HG02623 (cell line): ENCODE data around the gene EHMT1.

Experiments
- ATAC-seq: cut with Tn5 transposase; IDR thresholded peaks from one replicate; pipeline ENCODE4 v1.9.1; 2021; ENCODE audit warnings: moderate library complexity; ENCODE audit not compliant: unreplicated experiment

The EHMT1 gene

GRCh38 chr9:137781906-137782585 is 163.2 kb downstream of the EHMT1 start:
- ATAC-seq, result no peak

GRCh38 chr9:137783521-137783920 is 164.7 kb downstream of the EHMT1 start:
- ATAC-seq, result no peak

DNA sequence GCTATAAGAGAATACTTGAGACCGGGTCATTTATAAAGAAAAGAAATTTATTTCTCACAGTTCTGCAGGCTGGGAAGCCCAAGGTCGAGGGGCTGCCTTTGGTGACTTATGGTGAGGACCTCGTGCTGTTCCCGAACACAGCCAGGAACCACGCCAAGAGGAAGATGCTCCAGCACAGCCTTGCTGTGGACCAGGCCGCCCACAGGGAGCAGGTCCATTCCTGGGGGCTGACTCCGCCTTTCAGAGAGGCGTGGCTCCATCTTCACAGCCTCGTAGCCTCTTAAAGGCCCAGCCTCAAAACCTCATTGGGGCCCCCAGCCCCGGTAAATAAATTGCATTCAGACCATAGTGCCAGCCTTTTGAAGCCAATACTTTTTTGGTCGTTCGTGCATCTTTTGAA is 165.2 kb downstream of the EHMT1 start:
- ATAC-seq, result no peak

DNA sequence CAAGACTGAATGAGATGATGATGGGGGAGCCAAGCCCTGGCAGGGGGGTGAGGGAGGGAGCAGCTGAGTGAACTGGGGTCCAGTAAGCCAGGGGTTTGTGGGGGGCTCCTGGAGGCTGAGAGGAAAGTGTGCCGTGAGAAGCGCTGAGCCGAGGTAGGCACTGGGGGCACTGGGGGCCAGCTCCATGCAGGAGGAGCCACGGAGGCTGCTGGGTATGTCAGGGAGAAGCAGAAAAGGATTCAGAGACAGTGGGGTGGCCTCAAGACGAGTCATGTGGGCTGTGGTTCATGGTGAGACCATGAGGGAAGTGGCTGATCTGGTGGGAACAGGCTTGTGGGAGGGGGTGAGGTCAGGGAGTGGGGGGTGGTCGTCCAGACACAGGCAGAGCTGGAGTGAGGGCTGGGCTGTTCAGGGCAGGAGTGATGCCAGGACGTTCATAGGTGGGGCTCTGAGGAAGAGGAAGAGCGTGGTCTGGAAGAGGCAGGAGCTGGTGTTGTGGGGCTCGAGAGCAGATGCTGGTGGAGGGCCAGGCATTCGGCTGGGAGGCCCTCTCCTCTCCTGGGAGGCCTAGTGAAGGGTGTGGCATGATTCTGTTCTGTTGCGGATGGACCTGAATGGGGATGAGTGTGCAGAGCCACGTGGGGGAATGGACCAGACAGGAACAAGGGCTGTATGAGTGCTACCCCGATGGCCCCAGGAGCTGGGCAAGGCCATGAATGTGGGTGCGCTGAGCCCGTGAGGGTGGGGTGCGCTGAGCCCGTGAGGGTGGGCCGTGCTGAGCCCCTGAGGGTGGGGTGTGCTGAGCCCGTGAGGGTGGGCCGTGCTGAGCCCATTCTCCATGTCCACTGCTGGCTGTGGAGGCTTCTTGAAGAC is 166.1 kb downstream of the EHMT1 start:
- no peak for ATAC-seq

- no peak for ATAC-seq
Observed at GRCh38 chr9:137785704-137786161, 166.9 kb downstream of the EHMT1 start.

DNA sequence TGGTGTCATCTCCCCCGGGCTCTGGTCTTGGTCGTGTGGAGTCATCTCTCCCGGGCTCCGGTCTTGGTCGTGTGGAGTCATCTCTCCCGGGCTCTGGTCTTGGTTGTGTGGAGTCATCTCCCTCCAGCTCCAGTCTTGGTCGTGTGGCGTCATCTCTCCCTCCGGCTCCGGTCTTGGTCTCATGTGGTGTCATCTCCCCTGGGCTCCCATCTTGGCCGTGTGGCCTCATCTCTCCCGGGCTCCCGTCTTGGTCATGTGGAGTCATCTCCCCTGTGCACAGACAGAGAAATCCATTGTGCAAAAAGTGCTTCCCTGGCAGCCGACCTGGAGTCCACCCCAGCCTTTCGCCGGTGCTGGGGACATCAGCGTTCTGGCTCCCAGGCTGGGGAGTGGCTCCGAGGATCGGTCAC is 167.7 kb downstream of the EHMT1 start:
- ATAC-seq, result no peak

DNA sequence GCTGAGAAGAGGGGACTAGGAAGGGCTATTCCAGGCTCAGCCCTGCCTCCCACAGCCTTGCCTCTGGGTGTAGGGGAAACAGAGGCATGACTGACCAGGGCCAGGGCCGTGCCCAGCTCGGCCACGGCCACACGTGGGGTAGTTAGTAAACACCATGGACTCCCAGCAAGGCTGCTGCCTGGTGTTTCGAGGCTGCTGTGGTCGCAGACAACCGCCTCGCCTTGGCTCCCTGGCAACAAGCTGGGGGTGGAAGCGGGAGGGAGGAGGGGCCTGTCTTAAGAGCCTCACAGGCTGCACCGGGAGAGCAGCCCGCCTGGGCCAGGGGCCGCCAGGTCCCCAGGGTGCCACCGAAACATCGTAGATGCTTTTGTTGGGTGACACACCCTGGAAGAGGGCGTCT is 168.6 kb downstream of the EHMT1 start:
- no peak for ATAC-seq

DNA sequence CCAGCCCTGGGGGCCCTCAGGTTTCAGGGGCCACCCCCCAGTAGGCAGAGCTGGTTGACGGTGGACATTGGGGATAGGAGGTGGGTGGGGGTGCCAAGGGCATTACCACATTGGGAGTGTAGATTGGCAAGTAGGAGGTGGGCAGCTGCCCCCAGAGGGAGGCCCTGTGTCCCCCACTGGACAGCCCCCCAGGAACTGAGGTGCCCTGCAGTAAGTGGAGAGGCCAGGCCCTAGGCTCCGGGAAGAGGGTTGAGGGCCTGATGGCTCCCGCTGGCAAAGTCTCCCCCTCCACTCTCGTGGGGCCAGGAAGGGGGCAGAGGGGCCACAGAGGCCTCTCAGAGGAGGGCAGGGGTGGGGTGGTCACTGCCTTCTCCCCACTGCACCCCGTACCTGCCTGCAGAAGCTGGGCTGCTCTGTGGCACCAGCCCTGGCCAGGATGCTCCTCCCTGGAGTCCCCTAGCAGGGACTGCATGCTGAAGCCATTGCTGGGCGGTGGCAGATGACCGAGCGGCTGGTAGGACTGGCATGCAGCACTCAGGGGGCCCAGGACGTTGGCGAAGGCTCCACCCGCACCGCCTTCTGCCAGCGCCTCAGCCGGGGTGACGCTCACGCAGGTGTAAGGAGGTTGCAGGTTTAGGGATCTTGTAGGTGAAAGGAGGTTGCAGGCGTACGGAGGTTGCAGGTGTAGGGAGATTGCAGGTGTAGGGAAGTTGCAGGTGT is 169.1 kb downstream of the EHMT1 start:
- no peak for ATAC-seq

- no peak for ATAC-seq
Observed at GRCh38 chr9:137788561-137789294, 169.9 kb downstream of the EHMT1 start.

GRCh38 chr9:137789295-137789895 is 170.6 kb downstream of the EHMT1 start:
- no peak for ATAC-seq

- no peak for ATAC-seq
Observed at GRCh38 chr9:137791947-137792346, 173.1 kb downstream of the EHMT1 start.

DNA sequence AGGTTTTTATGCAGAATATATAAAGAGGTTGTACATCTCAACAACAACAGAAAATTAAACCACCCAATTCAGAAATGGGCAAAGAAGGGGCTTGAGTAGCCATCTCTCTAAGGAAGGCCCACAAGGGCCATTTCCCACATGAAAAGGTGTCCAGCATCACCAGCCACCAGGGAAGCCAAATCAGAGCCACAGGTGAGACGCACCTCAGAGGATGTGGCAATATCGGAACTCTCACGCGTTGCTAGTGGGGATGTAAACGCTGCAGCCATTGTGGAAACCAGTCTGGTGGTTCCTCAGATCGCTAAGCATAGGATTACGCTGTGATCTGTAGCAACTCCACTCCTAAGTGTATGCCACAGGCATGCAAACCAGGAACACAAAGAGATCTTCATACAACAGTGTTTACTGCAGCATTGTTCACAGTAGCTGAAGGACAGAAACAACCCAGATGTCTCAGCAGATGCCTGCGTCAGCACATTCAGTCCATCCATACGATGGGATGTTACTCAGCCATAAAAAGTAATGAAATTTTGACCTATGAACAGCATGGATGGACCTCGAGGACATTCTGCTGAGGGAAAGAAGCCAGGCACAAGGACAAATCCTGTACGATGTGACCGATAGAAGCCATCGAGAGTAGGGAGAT is 174.5 kb downstream of the EHMT1 start:
- no peak for ATAC-seq

DNA sequence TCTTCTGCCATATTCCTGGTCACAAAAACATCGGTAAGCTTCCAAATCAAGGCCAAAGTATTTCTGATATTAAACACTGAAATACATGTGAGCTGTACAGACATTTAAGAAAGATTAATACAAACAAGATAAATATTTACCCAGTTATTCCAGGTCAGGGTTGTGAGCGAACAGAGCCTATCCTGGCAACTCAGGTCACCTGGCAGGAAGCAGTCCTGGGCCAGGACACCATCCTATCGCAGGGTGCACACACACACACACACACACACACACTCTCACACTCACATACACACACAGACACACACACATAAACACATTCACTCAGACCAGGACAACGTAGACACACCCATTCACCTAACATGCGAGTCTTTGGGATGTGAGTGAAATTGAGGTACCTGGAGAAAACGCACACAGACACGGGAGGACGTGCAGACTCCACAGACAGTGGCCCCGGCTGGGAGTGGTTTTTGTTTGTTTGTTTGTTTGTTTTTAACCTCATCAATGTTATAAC is 176.4 kb downstream of the EHMT1 start:
- no peak for ATAC-seq

DNA sequence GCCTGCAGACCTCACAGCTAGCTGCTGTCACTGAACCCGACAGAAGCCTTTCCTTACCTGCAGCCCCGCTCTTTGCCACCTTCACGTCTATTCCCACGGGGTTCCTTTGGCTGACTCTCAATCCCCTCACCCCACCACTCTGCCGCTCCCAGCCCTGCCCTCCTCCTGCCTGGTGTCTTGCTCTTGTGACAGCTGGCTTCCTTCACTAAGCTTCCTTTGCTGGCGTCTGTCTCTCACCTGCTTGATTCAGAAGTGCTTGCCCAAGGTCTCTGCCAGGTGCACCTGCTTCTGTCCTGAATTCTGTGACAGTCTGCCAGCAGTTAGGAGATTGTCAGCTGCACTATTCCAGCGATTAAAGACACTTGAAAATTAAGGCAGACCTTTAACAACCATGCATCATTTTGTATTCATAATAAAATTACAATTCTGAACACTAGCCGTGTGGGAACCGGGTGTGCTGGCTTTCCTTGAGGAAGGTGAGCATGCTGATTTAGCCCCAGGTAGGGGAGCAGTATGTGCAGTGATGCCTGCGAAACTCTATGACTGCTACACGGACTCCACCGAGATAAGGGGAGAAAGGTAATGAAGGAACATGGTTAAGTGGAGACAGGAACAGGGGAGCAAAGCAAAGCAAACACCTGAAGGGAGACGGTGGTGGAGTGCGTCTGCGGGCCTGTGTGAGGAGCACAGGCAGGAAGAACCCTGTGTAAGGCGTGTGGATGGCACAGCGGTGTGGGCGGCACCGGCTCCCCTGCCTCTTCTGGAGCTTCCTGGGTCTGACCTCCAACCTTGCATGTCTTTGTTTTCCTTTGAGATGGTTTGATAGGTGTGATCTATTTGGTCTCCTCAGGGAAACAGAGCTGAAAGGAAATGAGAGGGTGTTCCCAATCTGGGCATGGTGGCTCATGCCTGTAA is 178.7 kb downstream of the EHMT1 start:
- ATAC-seq, result no peak

GRCh38 chr9:137798142-137798541 is 179.3 kb downstream of the EHMT1 start:
- no peak for ATAC-seq

DNA sequence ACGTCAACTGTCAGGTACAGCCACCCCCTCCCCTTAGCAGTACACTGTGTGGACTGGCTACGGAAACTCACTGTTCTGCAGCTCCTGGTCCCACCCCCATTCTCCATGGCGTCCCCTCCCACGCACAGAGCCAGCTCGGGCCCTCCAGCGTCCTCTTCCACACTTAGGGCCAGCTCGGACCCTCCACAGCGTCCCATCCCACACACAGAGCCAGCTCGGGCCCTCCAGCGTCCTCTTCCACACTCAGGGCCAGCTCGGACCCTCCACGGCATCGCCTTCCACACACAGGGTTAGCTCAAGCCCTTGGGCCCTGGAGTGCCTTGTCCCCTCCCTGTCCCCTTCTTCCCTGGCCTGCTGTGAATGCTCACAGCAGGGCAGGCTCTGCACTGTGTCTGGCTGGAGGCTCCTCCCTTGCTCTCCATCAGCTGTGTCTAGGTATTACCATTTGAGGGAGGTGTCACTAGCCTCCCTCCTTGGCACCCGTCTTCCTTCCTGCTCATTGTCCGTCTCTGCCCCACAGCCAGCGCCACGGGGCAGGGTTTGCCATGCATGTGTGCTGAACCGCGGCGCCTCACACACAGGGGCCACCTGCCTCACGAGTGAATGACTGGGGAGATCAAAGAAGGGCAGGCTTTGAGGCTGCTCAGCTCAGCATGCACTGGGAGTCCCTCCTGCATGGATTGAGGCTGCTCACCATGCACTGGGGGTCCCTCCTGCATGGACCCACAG is 180.3 kb downstream of the EHMT1 start:
- ATAC-seq, result no peak

DNA sequence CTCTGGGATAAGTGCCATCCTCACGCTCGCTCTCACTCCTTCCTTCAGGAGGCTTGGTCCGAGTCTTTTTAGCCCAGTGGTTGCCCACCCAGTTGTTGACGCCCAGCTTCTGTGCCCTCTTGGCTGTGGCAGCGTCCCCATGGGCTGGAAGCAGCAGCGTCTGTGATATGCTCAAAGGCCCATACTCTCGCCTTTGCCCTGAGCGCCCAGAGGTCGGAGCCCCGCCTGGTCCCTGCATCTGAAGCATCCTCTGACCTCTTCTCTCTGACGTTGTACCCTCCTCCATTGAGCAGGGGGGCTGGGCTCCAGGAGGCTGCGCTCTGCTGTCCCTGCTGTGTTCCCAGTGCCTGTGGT is 180.8 kb downstream of the EHMT1 start:
- no peak for ATAC-seq
